Measurements from ENCODE around the gene FLVCR2. TPM values are rescaled to one million over a fixed set of nuclear protein-coding genes. Genes with fewer than 3 reads are reported as not detected.
A peak's percentile ranks its signal among the peaks of the same experiment; 100 is the strongest.

The FLVCR2 gene
- total RNA-seq, 2 donors from 2014 or later = under 0.01 to 1.3 TPM

- Histone ChIP-seq H3K4me1 (peaks cover 10% of the 10 kb centered on the region), H3K9me3 (no peaks in the 10 kb centered on the region), H3K27me3 (no peaks in the 10 kb centered on the region), H3K27ac (no peak overlapping the region), H3K36me3 (replicated peaks in 1 of 2; ENCODE audit: insufficient read depth in 1 of 2, low read depth in 2 of 2) (no peaks in the 10 kb centered on the region), H3K4me3 (no peak overlapping the region)
- 89 to 94% methylated on average over 6 of the region's 6 CpGs for WGBS, 2 donors
- ATAC-seq = no peak
- peak; percentile 22 to 52 (median 34) for DNase-seq
- TF ChIP-seq POLR2A (IDR thresholded peaks at IDR 0.05) (no peak), CTCF (IDR thresholded peaks at IDR 0.05) (no peak)
- intact Hi-C loops (cut with DNase I) = no loop called here
These were observed 18.8 kb upstream of the FLVCR2 start for GRCh38 chr14:75559451-75560222.

GRCh38 chr14:75561013-75561432, 17.4 kb upstream of the FLVCR2 start:
- Histone ChIP-seq H3K27me3 (no peaks in the 10 kb centered on the region), H3K36me3 (replicated peaks in 1 of 2; ENCODE audit: insufficient read depth in 1 of 2, low read depth in 2 of 2) (no peaks in the 10 kb centered on the region), H3K27ac (no peak overlapping the region), H3K9me3 (no peaks in the 10 kb centered on the region), H3K4me3 (no peak overlapping the region), H3K4me1 (peaks cover 10% of the 10 kb centered on the region)
- intact Hi-C loops (cut with DNase I) = no loop called here
- no peak for TF ChIP-seq POLR2A (IDR thresholded peaks at IDR 0.05)
- TF ChIP-seq CTCF (IDR thresholded peaks at IDR 0.05) = peak; percentile 76 to 95 (median 93)
- 0 to 3% methylated on average over 6 of the region's 6 CpGs for WGBS, 2 donors
- ATAC-seq (peak; percentile 97), DNase-seq (peak; percentile 89 to 93 (median 91))

- Histone ChIP-seq H3K27ac (no peak overlapping the region), H3K27me3 (no peaks in the 10 kb centered on the region), H3K9me3 (no peaks in the 10 kb centered on the region), H3K4me1 (peaks cover 10% of the 10 kb centered on the region), H3K4me3 (no peak overlapping the region), H3K36me3 (replicated peaks in 1 of 2; ENCODE audit: insufficient read depth in 1 of 2, low read depth in 2 of 2) (no peaks in the 10 kb centered on the region)
- DNase-seq = no peak
- TF ChIP-seq CTCF (IDR thresholded peaks at IDR 0.05) (no peak), POLR2A (IDR thresholded peaks at IDR 0.05) (no peak)
- intact Hi-C loops (cut with DNase I) = no loop called here
- no peak for ATAC-seq
- 36 to 41% methylated on average over 7 of the region's 7 CpGs for WGBS, 2 donors
These were observed 16.3 kb upstream of the FLVCR2 start for GRCh38 chr14:75562089-75562488.

- intact Hi-C loops (cut with DNase I) = no loop called here
- DNase-seq (no peak), ATAC-seq (no peak)
- WGBS, 2 donors = 41 to 44% methylated on average over 4 of the region's 4 CpGs
- Histone ChIP-seq H3K27me3 (no peaks in the 10 kb centered on the region), H3K27ac (no peak overlapping the region), H3K9me3 (no peaks in the 10 kb centered on the region), H3K36me3 (replicated peaks in 1 of 2; ENCODE audit: insufficient read depth in 1 of 2, low read depth in 2 of 2) (no peaks in the 10 kb centered on the region), H3K4me3 (no peak overlapping the region), H3K4me1 (peaks cover 10% of the 10 kb centered on the region)
- TF ChIP-seq CTCF (IDR thresholded peaks at IDR 0.05) (no peak), POLR2A (IDR thresholded peaks at IDR 0.05) (no peak)
These were observed 15.9 kb upstream of the FLVCR2 start for GRCh38 chr14:75562489-75562888.

- DNase-seq (no peak), ATAC-seq (no peak)
- no peaks in the 10 kb centered on the region for H3K9me3 ChIP-seq
- H3K4me1 ChIP-seq = peaks cover 10% of the 10 kb centered on the region
- H3K27me3 ChIP-seq = no peaks in the 10 kb centered on the region
- TF ChIP-seq CTCF (IDR thresholded peaks at IDR 0.05) = no peak
- TF ChIP-seq POLR2A (IDR thresholded peaks at IDR 0.05) = no peak
- 48 to 51% methylated on average over 4 of the region's 4 CpGs for WGBS, 2 donors
- H3K36me3 ChIP-seq (replicated peaks in 1 of 2; ENCODE audit: insufficient read depth in 1 of 2, low read depth in 2 of 2) = no peaks in the 10 kb centered on the region
- no peak overlapping the region for H3K27ac ChIP-seq
- intact Hi-C loops (cut with DNase I) = no loop called here
- H3K4me3 ChIP-seq = no peak overlapping the region
These were observed 14.5 kb upstream of the FLVCR2 start for GRCh38 chr14:75563931-75564330.

Measured in body of pancreas (tissue), 4 donors.